ENCODE data around the gene APLF. TPM values are rescaled to one million over a fixed set of nuclear protein-coding genes. Genes with fewer than 3 reads are reported as not detected.

Gene APLF
- total and polyA plus RNA-seq, 2 donors (not counting 3 experiments of a cell fraction or from before 2014, with no cell fraction given) = 0.75 to 2.3 TPM

GRCh38 chr2:68456198-68456597 lies 11.2 kb upstream of the APLF start:
- Histone ChIP-seq H3K36me3 (ENCODE audit: control insufficient read depth in 2 of 2, extremely low read depth in 1 of 2, insufficient read depth in 2 of 2, low read length in 2 of 2) (no peaks in the 10 kb centered on the region), H3K9me1 (replicated peaks; ENCODE audit: control insufficient read depth, extremely low read depth, insufficient read depth, low read length) (no peaks in the 10 kb centered on the region), H3K4me2 (ENCODE audit: insufficient read depth, low read length) (no peak overlapping the region), H3K9ac (replicated peaks; ENCODE audit: extremely low read depth, insufficient read depth, low read length) (no peak overlapping the region), H3K79me2 (ENCODE audit: control insufficient read depth, insufficient read depth, low read length) (no peaks in the 10 kb centered on the region), H3K27me3 (ENCODE audit: control insufficient read depth in 2 of 2, insufficient read depth in 2 of 2, low read length in 2 of 2) (no peaks in the 10 kb centered on the region), H3K4me1 (ENCODE audit: control insufficient read depth, extremely low read depth, insufficient read depth, low read length) (peaks cover 2% of the 10 kb centered on the region), H4K20me1 (replicated peaks; ENCODE audit: control insufficient read depth, extremely low read depth, insufficient read depth, low read length) (no peaks in the 10 kb centered on the region), H3K9me3 (replicated peaks; ENCODE audit: control insufficient read depth, insufficient read depth, low read length) (no peaks in the 10 kb centered on the region), H3K4me3 (replicated peaks in 1 of 3; ENCODE audit: insufficient read depth in 1 of 3, low read depth in 1 of 3, low read length in 3 of 3) (no peak overlapping the region), H2AFZ (ENCODE audit: low read depth, low read length) (no peak overlapping the region), H3K27ac (ENCODE audit: insufficient read depth, low read depth, low read length) (no peak overlapping the region)
- dilution Hi-C loops (cut with MboI; ENCODE audit: extremely low pct_ligation_motif_present, low sequenced_read_pairs) (no loop called here), intact Hi-C loops (cut with micrococcal nuclease) (no loop called here)
- no peak for DNase-seq (ENCODE audit: low read depth, low spot score)
- FAIRE-seq = no peak
- POLR2A ChIA-PET = no interaction called here
- BruUV-seq (replicated peaks) = no TSS peak
- no peak for TF ChIP-seq MAX (IDR thresholded peaks at IDR 0.05; ENCODE audit: insufficient read depth, insufficient read length)
- no peak for TF ChIP-seq JUN (IDR thresholded peaks at IDR 0.05; ENCODE audit: borderline replicate concordance, insufficient read depth, insufficient read length, low read depth)
- no peak for TF ChIP-seq CTCF (IDR thresholded peaks at IDR 0.05; ENCODE audit: extremely low read depth in 1 of 2, insufficient read depth in 1 of 2, low read depth in 1 of 2, low read length in 2 of 2)
- no peak for TF ChIP-seq MYC (IDR thresholded peaks at IDR 0.05; ENCODE audit: low read depth, low read length)
- TF ChIP-seq POLR2A (IDR thresholded peaks at IDR 0.05; ENCODE audit: low read depth, low read length) = no peak
- no peak for TF ChIP-seq GATA2 (IDR thresholded peaks at IDR 0.05; ENCODE audit: insufficient read depth, insufficient read length, low read depth, low read length)
- TF ChIP-seq FOS (IDR thresholded peaks at IDR 0.05; ENCODE audit: borderline replicate concordance, insufficient read depth, low read length) = no peak
- TF ChIP-seq POLR2AphosphoS5 (IDR thresholded peaks at IDR 0.05; ENCODE audit: insufficient read depth, low read depth, low read length) = no peak
- no peak for TF ChIP-seq EZH2 (IDR thresholded peaks at IDR 0.05; ENCODE audit: borderline replicate concordance, low read depth, low read length, severe bottlenecking)
- CTCF ChIA-PET = interaction anchor here (0.9 to 1.3 kb wide), 2 partner anchors 11 to 14 kb away, joined by 4 read pairs; partner anchors contain the start of gene FBXO48
